Upper lobe of left lung (tissue), 4 donors: ENCODE measurements around the gene PPP2R2C.

Source experiments
- CTCF ChIP-seq, 6 experiments: fragments of 450-650 bp in 4 of 6; fragments of 200-600 bp in 2 of 6; sonication (generic) in 2 of 6; IDR thresholded peaks; one replicate each; pipeline ENCODE4 v1.5.1; 2016 to 2019; ENCODE audit warnings: antibody characterized with exemption in 6 of 6
- EP300 ChIP-seq, 4 donors: sonication (generic); formaldehyde crosslinking; IDR thresholded peaks; one replicate each; pipeline ENCODE4 v1.5.1; 2017; ENCODE audit warnings: antibody characterized with exemption in 4 of 4, control low read depth in 2 of 4
- POLR2A ChIP-seq, 4 donors: fragments of 450-650 bp; IDR thresholded peaks; one replicate each; pipeline ENCODE4 v1.5.1; 2016 to 2017; ENCODE audit warnings: antibody characterized with exemption in 4 of 4, mild to moderate bottlenecking in 2 of 4

- TF ChIP-seq POLR2A (IDR thresholded peaks at IDR 0.05), result no peak
- no peak for TF ChIP-seq CTCF (IDR thresholded peaks at IDR 0.05)
- TF ChIP-seq EP300 (IDR thresholded peaks at IDR 0.05), result no peak
These were observed 4.0 kb downstream of the PPP2R2C start for GRCh38 chr4:6468376-6468775.
